HG03025 (cell line): Measurements from ENCODE around the gene ASB18.

Experiments used
- ATAC-seq: cut with Tn5 transposase; IDR thresholded peaks from one replicate; pipeline ENCODE4 v1.9.1; 2021; ENCODE audit warnings: mild to moderate bottlenecking, moderate library complexity; ENCODE audit not compliant: unreplicated experiment, low FRiP score

Gene ASB18

DNA sequence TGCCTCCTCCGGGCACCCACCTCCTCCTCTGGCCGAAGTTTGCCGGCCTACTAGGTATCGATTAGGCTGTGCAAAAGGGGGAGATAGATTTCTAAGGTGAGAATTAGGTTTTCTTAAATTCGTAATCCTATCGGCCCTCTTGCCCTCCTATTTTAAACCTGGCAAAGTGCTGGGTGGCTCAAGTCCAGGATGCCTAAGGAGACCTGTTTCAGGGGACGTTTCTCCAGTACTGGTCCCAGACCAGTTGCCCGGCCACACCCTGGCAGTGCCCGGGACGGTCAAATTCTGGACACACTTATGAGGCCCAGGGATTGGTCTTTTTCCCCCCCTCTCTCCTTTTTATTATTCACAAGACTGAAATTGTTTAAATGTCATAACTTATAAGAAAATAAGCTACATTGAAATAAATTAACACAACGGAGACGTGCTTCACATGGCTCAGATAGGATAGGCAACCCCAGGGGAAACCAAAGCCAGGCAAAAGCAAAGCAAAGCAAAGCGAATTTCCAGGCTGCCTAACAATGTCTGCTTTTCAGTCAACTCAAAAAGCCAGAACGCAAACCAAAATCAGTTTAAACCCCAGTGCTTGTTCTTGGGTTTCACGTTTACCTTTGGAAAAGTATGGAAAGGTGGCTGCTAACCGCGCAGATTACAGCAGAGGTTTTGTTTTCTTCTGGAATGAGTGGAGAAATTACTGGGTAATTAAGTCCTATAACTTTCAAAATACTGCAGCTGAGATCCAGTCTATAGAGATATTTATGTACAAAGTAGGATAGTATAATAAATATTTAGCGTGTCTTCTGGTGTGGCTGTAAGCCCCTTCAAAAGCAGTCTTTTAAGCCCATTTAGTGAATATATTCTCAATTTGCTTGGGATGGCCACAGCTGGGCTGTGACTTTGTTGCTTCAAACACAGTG lies 99.0 kb downstream of the ASB18 start:
- no peak for ATAC-seq

DNA sequence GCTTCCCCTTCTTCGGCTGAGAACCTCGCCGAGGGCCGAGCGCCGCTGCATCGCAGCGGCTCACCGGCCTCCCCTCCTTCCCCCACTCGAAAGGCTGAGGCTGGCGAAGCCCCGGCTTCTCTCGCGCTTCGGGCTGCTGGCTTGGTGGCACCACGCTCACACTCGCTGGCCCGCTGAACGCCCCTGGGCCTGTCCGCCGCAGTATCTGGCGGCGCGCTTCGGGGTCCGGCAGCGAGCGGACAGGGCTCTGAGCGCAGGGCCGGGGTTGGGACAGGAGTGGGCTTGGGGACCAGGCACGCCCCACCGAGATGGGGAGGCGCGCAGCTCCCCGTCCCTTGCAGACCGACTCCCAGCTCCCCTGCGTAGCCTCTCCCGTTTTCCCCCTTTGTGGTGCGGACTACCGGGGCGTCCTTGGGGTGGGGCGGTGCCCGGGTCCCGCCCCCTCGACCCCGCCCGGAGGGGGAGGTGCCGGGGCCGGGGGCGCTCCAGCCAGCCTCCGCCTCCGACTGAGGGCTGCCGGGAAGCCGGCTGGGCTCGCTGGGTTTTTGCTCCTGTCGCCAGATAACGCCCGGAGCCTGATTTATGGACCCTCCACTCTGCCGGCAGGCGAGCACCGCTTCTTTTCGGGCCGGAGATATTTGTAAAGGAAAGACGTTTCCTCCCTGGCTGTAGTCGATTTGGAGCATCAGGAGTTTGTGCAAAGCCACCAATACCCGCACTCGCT lies 99.8 kb downstream of the ASB18 start:
- ATAC-seq: no peak

- no peak for ATAC-seq
These were observed 100.6 kb downstream of the ASB18 start for GRCh38 chr2:236163471-236164200.

GRCh38 chr2:236162882-236163470 lies 101.2 kb downstream of the ASB18 start:
- no peak for ATAC-seq

GRCh38 chr2:236162031-236162845 lies 102.0 kb downstream of the ASB18 start:
- ATAC-seq: no peak

GRCh38 chr2:236161531-236161930 lies 102.7 kb downstream of the ASB18 start:
- ATAC-seq: no peak

DNA sequence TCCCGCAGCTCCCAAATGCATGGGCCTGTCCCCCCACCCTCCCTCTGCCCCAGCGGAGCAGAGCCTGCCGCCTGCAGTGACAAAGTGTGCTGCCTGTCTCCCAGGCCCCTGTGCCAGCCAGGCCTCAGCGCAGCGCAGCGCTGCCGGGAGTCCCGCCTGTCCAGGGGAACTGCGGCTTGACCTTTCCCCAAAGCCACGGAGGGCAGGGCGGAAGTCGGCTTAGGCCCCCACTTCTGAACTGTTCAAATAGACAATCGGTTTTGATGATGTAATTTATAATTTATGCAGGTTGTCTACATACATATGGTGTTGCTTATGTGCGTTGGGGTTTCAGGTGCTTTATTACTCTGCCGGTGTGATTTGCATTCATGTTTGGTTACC lies 103.1 kb downstream of the ASB18 start:
- no peak for ATAC-seq

DNA sequence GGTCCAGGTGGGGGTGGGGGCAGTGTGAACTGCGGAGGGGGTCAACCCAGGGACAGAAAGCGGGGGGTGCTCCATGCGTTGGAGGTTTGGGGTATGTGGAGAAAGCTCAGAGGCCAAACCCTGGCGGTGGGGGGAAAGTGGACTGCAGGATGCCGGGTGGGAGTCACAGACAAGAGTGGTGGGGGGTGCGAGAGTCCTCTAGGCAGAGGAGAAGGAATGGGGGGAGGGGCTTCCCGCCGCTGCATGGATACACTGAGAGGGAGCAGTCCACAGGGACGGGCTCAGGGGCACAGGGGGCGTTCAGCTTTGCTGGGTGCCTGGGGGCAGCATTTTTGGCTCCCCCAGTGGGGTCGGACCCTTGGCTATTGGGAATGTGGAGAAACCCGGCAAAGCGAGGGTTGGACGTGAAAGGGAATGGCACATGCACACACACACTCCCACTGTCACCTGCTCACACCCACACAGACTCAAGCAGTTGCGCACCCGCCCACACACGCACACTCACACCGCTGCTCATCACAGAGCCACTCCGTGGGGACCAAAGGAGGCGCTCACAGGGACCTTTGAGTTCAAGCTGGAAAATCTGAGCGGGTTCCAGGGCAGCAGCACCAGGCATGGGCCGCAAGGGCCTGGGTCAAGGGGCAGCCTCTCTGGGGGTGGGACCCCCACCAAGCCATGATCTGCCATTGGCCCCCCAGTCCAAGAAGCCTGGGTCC lies 103.7 kb downstream of the ASB18 start:
- no peak for ATAC-seq

DNA sequence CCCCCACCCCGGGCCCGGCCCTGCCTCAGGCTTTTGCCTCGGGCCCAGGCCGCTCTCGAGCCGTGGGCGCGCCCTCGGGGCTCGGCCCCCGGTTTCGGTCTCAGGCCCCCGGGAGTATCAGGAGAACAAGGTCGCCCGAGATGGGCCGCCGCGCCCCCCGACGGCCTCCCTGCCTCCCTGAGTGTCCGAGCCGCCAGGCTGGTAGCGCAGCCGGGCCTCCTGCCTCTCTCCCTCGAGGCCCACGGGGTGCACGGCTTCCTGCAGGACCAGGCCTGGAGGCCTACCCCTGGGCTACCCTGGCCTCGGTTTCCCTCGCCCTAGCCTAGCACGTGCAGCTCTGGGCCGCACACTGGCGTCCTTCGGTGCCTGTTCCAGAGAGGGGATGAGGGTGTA lies 104.4 kb downstream of the ASB18 start:
- no peak for ATAC-seq

DNA sequence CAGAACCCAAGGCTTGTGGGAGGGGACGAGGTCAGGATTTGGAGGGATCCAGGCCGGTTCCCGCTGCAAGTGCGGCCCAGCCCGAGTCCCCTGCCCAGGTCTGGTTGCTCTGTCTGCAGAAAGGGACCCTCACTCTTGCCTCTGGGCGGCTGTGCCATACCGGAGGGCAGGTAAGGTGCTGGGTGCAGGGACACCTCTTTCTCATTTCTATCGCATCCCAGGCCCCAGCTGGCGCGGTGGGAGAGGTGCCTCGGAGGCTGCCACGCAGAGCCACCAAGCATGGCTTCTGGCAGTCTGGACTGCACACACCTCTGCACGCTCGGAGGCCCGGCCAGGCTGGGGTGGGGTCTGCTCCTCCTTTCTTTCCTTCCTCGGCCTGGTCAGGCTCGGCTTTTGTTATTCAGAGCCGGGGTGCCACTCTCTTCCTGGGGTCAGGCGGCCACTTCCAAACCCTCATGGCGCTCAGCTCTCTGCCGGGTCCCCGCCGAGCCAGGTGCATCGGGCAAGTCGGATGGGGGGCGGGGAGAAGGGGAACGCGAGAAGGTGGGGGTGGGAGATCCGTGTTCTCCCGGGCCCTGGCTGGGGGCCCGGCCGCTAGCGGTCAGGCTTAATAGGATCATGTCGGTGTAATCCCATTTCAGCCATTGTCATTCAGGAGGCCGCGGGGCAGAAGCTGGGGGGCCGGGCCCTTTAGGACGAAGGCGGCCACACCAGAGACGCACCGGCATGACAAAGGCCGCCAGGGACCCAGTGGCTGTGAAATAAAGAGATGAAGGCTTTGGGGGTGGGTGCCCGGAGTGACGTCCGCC lies 105.0 kb downstream of the ASB18 start:
- no peak for ATAC-seq

DNA sequence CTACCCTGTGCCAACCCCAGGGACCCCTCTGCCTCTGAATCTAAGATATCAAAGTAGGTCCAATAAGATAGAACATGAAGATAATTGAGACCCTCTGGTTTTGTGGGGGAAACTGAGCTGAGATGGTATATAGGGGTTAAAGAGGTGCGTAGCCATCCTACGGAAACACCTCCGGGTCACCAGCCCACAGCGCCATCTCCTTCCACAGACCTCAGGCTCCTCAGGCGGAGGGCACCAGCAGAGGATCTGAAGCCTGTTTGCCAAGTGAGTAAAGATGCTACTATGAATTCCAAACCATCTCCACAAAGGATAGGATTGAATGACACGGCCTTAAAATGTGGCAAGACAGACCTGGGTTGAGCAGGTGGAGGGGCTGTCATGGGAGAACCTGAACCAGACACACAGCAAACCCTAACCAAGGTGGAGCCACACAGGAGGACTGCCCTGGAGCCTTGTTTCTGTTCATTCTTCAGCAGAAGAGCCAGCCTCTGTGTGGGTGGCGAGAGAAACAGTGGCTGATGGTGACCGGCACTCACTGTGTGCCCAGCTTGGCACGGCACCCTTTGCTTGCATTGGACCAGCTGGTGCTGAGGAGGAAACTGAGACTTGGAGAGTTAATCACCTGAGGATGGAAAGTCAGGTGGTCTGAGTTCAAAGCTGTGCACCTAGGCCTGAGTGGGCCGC lies 106.2 kb downstream of the ASB18 start:
- no peak for ATAC-seq

DNA sequence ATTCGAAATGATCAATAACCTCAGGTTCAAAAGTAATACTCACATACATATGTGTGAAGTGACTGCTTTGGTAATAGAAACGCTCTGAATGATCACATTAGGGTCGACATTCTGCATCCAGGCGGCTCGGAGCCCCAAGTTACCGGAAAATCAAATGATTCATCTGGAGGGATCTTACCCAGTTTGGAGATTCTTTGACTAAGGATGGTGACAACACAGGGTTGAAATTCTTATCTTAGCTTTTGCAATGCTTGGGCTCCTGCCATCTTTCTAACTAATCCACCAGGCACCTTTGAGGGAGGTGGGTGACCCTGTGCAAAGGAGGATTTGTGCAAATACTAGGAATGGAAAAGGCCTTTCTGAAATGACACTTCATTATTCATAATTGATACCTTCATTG lies 106.8 kb downstream of the ASB18 start:
- no peak for ATAC-seq

DNA sequence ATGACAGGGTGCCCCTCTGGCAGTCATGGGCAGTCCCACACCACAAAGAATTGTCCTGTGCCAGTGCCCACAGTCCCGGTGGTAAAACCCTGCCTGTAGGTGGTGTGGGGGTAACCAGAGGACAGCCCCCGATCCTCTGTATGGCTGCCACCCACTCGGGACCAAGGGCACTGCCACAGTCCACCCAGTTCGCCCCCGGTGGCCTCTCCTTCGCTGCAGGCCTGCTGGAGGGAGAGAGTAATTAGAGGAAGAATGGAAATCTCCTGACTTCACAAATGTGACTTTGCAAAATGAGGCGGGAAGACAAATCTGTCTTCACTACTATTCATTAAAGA lies 107.4 kb downstream of the ASB18 start:
- no peak for ATAC-seq

- ATAC-seq: no peak
These were observed 107.9 kb downstream of the ASB18 start for GRCh38 chr2:236156095-236156859.

- no peak for ATAC-seq
These were observed 108.8 kb downstream of the ASB18 start for GRCh38 chr2:236155406-236155805.

GRCh38 chr2:236146436-236146835 lies 117.8 kb downstream of the ASB18 start:
- no peak for ATAC-seq

DNA sequence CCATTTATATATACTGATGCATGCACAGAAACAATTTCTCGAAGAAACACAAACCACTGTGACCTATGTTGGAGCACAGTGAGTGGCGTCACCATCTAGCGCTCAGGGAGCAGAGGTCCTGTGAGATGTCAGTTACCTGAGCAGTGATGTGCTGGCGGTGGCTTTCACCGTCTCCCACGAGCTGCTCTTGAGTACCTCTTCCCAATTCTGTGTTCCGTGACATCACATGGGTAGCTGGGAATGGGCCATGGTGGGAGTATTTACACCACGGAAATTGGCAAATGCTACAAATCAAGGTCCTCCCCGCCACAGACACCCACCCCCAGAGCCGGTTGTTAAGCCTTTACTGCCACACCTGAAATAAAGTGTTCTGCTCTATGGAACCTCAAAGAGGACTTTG lies 120.4 kb downstream of the ASB18 start:
- ATAC-seq: no peak
